HepG2 (cell line): ENCODE data around the gene SLCO4A1. TPM values are rescaled to one million over a fixed set of nuclear protein-coding genes. Genes with fewer than 3 reads are reported as not detected.

Experiments used
- ATAC-seq: fragments of 200-7000 bp; cut with Tn5 transposase; 3 replicates; pipeline ENCODE4 v1.9.1; 2020; ENCODE audit warnings: mild to moderate bottlenecking, moderate library complexity
- BruUV-seq: library from RNA; stranded (reverse); fragments of 400-500 nt; replicated peaks from 2 replicates; lab custom pipeline; 2021; lab: Mats Ljungman, UMichigan
- CTCF ChIA-PET: fragments of 300-600 bp; formaldehyde crosslinking; extraction: SDS; loops from one replicate; lab custom pipeline; 2021; ENCODE audit warnings: low total read pairs, inconsistent platforms, low intra/inter-chr PET ratio; lab: Yijun Ruan, JAX
- POLR2A ChIA-PET: fragments of 350-600 bp; sonication (Branson Sonifier 250); formaldehyde crosslinking; loops from one replicate; lab custom pipeline; 2020; ENCODE audit warnings: antibody characterized with exemption, inconsistent platforms; lab: Yijun Ruan, JAX
- DNase-seq: peaks from one replicate; pipeline ENCODE4 v3.0.0-alpha.2; 2015; ENCODE audit warnings: low spot score
- FAIRE-seq: peaks from 3 replicates; lab custom pipeline; 2011; peaks lifted over from hg19 to GRCh38; lab: Jason Lieb, UNC
- H2AFZ ChIP-seq: one replicate; pipeline ENCODE4 v1.6.1; 2011; ENCODE audit warnings: low read length, inconsistent platforms
- H3K27ac ChIP-seq: fragments of 300-600 bp; 3 replicates; pipeline ENCODE4 v1.8.0; 2011; ENCODE audit warnings: mixed run types, mild to moderate bottlenecking, mixed read lengths, low read length, inconsistent platforms; ENCODE audit not compliant: insufficient read depth; ENCODE audit errors: extremely low read length
- H3K27me3 ChIP-seq, 2 experiments: fragments of 200-600 bp in 1 of 2; 2 replicates in 1 of 2; 3 replicates in 1 of 2; pipeline versions ENCODE4 v1.6.0 to v1.8.0; 2011; ENCODE audit warnings: low read length in 2 of 2, mild to moderate bottlenecking in 2 of 2, moderate library complexity in 2 of 2, inconsistent platforms in 1 of 2; ENCODE audit not compliant: insufficient read depth in 2 of 2, control insufficient read depth in 1 of 2
- H3K36me3 ChIP-seq, 2 experiments: fragments of 200-600 bp in 1 of 2; replicated peaks in 1 of 2; 2 replicates in 1 of 2; 3 replicates in 1 of 2; pipeline versions ENCODE4 v1.5.1 to v1.8.0; 2011; ENCODE audit warnings: low read length in 2 of 2, inconsistent platforms in 1 of 2; ENCODE audit not compliant: insufficient read depth in 2 of 2, control insufficient read depth in 1 of 2
- H3K4me1 ChIP-seq: 2 replicates; pipeline ENCODE4 v1.5.1; 2012; ENCODE audit warnings: low read length, inconsistent platforms; ENCODE audit not compliant: insufficient read depth
- H3K4me2 ChIP-seq: 2 replicates; pipeline ENCODE4 v1.6.0; 2011; ENCODE audit warnings: low read depth, low read length, inconsistent platforms
- H3K4me3 ChIP-seq, 3 experiments: fragments of 200-600 bp in 1 of 3; sonication (generic), shearing (Covaris generic) in 1 of 3; replicated peaks in 1 of 3; 2 replicates each; pipeline ENCODE4 v1.5.1; 2011 to 2016; ENCODE audit warnings: low read length in 3 of 3, inconsistent platforms in 2 of 3, low read depth in 2 of 3, mild to moderate bottlenecking in 2 of 3, control low read depth in 1 of 3, mixed read lengths in 1 of 3; ENCODE audit not compliant: insufficient read depth in 1 of 3
- H3K79me2 ChIP-seq: one replicate; pipeline ENCODE4 v1.6.1; 2011; ENCODE audit warnings: low read length, inconsistent platforms; ENCODE audit not compliant: insufficient read depth
- H3K9ac ChIP-seq: 2 replicates; pipeline ENCODE4 v1.6.0; 2011; ENCODE audit warnings: mild to moderate bottlenecking, low read depth, low read length, inconsistent platforms; ENCODE audit not compliant: insufficient read depth
- H3K9me3 ChIP-seq: 2 replicates; pipeline ENCODE4 v1.5.1; 2012; ENCODE audit warnings: mild to moderate bottlenecking, low read length
- H4K20me1 ChIP-seq: 2 replicates; pipeline ENCODE4 v1.6.0; 2011; ENCODE audit warnings: inconsistent platforms, mild to moderate bottlenecking, low read length, moderate library complexity; ENCODE audit not compliant: insufficient read depth
- HOXA9 ChIP-seq: sonication (generic); formaldehyde crosslinking; IDR thresholded peaks from 2 replicates; pipeline ENCODE4 v1.8.1; 2022; ENCODE audit warnings: missing genetic modification reagents, mild to moderate bottlenecking, moderate library complexity, borderline replicate concordance
- MAF1 ChIP-seq: sonication (generic); formaldehyde crosslinking; IDR thresholded peaks from 2 replicates; pipeline ENCODE4 v1.5.0; 2020; ENCODE audit warnings: missing genetic modification reagents, borderline replicate concordance
- SRY ChIP-seq: sonication (generic); formaldehyde crosslinking; IDR thresholded peaks from 2 replicates; pipeline ENCODE4 v1.8.0; 2022; ENCODE audit warnings: mild to moderate bottlenecking, missing genetic modification reagents
- ZNF224 ChIP-seq: sonication (generic); formaldehyde crosslinking; IDR thresholded peaks from 2 replicates; pipeline ENCODE4 v1.5.0; 2020; ENCODE audit warnings: mild to moderate bottlenecking, missing genetic modification reagents
- ZNF326 ChIP-seq: sonication (generic); formaldehyde crosslinking; IDR thresholded peaks from 2 replicates; pipeline ENCODE4 v1.4.0; 2020; ENCODE audit warnings: missing genetic modification reagents, borderline replicate concordance
- ZNF432 ChIP-seq: sonication (generic); formaldehyde crosslinking; IDR thresholded peaks from 2 replicates; pipeline ENCODE4 v1.5.0; 2020; ENCODE audit warnings: missing genetic modification reagents, mild to moderate bottlenecking, borderline replicate concordance
- ZNF777 ChIP-seq: sonication (generic); formaldehyde crosslinking; IDR thresholded peaks from 2 replicates; pipeline ENCODE4 v1.4.0; 2020; ENCODE audit warnings: missing genetic modification reagents
- WGBS: methylation state at CpG from one replicate; pipeline ENCODE4 v1.1.6; 2017; ENCODE audit warnings: low lambda C conversion rate; 5-methylcytosine and 5-hydroxymethylcytosine counted together
- in situ Hi-C: cut with HindIII; loops from 2 replicates; pipeline ENCODE4 v1.10.0; 2017; ENCODE audit warnings: low pct_unique_long_range_greater_than_20kb; ENCODE audit not compliant: extremely low pct_ligation_motif_present
- intact Hi-C: fragments of 100-400 bp; cut with micrococcal nuclease; formaldehyde crosslinking; loops from one replicate; pipeline ENCODE4 v1.10.0; 2022; ENCODE audit not compliant: unreplicated experiment
- polyA plus RNA-seq, 8 experiments: library from polyadenylated mRNA; depleted of rRNA in 3 of 8; stranded (reverse) in 7 of 8; unstranded in 1 of 8; fragments of >200 nt; fragmentation: Illumina TruSeq in 4 of 8; extraction: Trizol in 4 of 8; gene quantifications; 2 replicates each; pipeline versions ENCODE4 v1.2.1 to v1.2.3, GENCODE V29; 2011 to 2016; ENCODE audit warnings: low read depth in 4 of 8, missing spikeins in 1 of 8, mixed read lengths in 1 of 8; ENCODE audit not compliant: insufficient read depth in 1 of 8
- total RNA-seq, 5 experiments: library from RNA; depleted of rRNA; stranded (reverse); fragments of >200 nt; fragmentation: Illumina TruSeq; extraction: Trizol; gene quantifications; 2 replicates each; pipeline ENCODE4 v1.2.3, GENCODE V29; 2016; ENCODE audit warnings: low read depth in 1 of 5
- TF ChIP-seq, protein P1 (sequence below): sonication (generic); formaldehyde crosslinking; IDR thresholded peaks from 2 replicates; pipeline ENCODE4 v1.4.0; 2020; ENCODE audit warnings: missing genetic modification reagents, mild to moderate bottlenecking, borderline replicate concordance
- TF ChIP-seq, protein P2 (sequence below): sonication (generic); formaldehyde crosslinking; IDR thresholded peaks from 2 replicates; pipeline ENCODE4 v1.5.0; 2020; ENCODE audit warnings: mild to moderate bottlenecking, missing genetic modification reagents, borderline replicate concordance
- TF ChIP-seq, protein P3 (sequence below): sonication (generic); formaldehyde crosslinking; IDR thresholded peaks from 2 replicates; pipeline ENCODE4 v1.4.0; 2020; ENCODE audit warnings: missing genetic modification reagents, low read depth, mild to moderate bottlenecking, borderline replicate concordance
- TF ChIP-seq, protein P4 (sequence below): sonication (generic); formaldehyde crosslinking; IDR thresholded peaks from 2 replicates; pipeline ENCODE4 v1.4.0; 2020; ENCODE audit warnings: missing genetic modification reagents

Gene SLCO4A1
- total and polyA plus RNA-seq, 2 of the 13 experiments (the other 11 are each of a cell fraction or from before 2014, with no cell fraction given) = 55.5 to 112 TPM

DNA sequence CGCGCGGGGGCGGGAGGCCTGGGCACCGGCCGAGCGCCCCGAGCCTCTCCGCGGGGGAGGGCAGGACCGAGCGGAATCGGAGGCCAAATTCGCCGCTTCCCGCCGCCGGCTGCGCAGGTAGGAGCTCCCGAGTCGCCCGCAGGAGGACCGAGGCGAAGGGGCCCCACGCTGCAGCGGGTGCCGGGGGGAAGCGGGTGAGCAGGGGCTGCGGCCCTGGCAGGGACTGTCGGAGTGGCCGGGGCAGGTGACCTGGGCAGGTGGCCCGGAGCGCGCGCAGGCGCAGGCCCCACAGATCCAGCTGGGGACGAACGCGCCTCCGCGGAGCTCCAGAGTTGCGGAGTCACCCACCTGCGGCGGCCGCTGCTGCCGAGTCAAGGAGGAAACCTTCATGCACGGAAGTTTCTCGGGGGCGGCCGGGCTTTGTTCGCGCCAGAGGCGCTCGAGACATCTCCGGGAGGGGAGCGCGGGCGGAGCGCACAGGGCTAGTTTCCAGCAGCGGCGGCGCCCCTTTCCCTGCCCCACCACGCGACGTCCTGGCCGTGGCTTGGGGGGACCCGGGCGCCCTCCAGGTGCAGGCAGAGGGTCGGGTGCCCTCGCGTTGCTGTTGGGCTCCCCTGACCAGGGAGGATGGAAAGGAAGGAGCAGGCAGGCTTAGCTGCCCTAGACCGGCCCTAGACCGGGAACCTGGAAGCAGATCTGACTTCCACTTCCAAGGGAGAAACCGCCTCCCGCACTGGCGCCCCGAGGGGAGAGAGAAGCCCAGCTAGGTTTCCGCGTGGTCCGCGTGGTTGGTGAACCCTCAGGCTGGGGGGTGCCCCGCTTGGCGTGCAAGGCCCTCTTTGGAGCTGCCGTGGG is 590 bp downstream of the SLCO4A1 start:
- no TSS peak for BruUV-seq
- H3K9me3 ChIP-seq = no peaks in the 10 kb centered on the region
- intact Hi-C loops = no loop called here
- TF ChIP-seq ZNF432 (0 out of 2 replicates have a peak, but pooled peaks have one; percentile 86), SRY (CRISPR knock-in tag) (peak; percentile 26; the same call in 1 of the 2 replicates), ZNF326 (CRISPR knock-in tag) (no peak), MAF1 (CRISPR knock-in tag) (0 out of 2 replicates have a peak, but pooled peaks have one; percentile 20), ZNF224 (no peak), ZNF777 (CRISPR knock-in tag) (peak; percentile 63; the same call in 1 of the 2 replicates), HOXA9 (CRISPR knock-in tag) (no peak)
- TF ChIP-seq, protein P1, sequence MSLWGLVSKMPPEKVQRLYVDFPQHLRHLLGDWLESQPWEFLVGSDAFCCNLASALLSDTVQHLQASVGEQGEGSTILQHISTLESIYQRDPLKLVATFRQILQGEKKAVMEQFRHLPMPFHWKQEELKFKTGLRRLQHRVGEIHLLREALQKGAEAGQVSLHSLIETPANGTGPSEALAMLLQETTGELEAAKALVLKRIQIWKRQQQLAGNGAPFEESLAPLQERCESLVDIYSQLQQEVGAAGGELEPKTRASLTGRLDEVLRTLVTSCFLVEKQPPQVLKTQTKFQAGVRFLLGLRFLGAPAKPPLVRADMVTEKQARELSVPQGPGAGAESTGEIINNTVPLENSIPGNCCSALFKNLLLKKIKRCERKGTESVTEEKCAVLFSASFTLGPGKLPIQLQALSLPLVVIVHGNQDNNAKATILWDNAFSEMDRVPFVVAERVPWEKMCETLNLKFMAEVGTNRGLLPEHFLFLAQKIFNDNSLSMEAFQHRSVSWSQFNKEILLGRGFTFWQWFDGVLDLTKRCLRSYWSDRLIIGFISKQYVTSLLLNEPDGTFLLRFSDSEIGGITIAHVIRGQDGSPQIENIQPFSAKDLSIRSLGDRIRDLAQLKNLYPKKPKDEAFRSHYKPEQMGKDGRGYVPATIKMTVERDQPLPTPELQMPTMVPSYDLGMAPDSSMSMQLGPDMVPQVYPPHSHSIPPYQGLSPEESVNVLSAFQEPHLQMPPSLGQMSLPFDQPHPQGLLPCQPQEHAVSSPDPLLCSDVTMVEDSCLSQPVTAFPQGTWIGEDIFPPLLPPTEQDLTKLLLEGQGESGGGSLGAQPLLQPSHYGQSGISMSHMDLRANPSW = no peak
- TF ChIP-seq, protein P2, sequence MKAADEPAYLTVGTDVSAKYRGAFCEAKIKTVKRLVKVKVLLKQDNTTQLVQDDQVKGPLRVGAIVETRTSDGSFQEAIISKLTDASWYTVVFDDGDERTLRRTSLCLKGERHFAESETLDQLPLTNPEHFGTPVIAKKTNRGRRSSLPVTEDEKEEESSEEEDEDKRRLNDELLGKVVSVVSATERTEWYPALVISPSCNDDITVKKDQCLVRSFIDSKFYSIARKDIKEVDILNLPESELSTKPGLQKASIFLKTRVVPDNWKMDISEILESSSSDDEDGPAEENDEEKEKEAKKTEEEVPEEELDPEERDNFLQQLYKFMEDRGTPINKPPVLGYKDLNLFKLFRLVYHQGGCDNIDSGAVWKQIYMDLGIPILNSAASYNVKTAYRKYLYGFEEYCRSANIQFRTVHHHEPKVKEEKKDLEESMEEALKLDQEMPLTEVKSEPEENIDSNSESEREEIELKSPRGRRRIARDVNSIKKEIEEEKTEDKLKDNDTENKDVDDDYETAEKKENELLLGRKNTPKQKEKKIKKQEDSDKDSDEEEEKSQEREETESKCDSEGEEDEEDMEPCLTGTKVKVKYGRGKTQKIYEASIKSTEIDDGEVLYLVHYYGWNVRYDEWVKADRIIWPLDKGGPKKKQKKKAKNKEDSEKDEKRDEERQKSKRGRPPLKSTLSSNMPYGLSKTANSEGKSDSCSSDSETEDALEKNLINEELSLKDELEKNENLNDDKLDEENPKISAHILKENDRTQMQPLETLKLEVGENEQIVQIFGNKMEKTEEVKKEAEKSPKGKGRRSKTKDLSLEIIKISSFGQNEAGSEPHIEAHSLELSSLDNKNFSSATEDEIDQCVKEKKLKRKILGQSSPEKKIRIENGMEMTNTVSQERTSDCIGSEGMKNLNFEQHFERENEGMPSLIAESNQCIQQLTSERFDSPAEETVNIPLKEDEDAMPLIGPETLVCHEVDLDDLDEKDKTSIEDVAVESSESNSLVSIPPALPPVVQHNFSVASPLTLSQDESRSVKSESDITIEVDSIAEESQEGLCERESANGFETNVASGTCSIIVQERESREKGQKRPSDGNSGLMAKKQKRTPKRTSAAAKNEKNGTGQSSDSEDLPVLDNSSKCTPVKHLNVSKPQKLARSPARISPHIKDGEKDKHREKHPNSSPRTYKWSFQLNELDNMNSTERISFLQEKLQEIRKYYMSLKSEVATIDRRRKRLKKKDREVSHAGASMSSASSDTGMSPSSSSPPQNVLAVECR (CRISPR knock-in tag) = peak; percentile 74; the same call in 1 of the 2 replicates
- TF ChIP-seq, protein P3, sequence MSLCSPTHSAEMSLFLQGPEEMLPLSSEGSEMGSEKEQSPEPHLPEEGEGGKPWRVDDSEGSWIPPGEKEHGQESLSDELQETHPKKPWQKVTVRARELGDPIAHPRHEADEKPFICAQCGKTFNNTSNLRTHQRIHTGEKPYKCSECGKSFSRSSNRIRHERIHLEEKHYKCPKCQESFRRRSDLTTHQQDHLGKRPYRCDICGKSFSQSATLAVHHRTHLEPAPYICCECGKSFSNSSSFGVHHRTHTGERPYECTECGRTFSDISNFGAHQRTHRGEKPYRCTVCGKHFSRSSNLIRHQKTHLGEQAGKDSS (CRISPR knock-in tag) = peak; percentile 64; the same call in 1 of the 2 replicates
- TF ChIP-seq, protein P4, sequence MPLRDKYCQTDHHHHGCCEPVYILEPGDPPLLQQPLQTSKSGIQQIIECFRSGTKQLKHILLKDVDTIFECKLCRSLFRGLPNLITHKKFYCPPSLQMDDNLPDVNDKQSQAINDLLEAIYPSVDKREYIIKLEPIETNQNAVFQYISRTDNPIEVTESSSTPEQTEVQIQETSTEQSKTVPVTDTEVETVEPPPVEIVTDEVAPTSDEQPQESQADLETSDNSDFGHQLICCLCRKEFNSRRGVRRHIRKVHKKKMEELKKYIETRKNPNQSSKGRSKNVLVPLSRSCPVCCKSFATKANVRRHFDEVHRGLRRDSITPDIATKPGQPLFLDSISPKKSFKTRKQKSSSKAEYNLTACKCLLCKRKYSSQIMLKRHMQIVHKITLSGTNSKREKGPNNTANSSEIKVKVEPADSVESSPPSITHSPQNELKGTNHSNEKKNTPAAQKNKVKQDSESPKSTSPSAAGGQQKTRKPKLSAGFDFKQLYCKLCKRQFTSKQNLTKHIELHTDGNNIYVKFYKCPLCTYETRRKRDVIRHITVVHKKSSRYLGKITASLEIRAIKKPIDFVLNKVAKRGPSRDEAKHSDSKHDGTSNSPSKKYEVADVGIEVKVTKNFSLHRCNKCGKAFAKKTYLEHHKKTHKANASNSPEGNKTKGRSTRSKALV (CRISPR knock-in tag) = peak; percentile 100

More for the DNA sequence above, 590 bp downstream of the SLCO4A1 start:
- DNase-seq (no peak), FAIRE-seq (no peak), ATAC-seq (peak; percentile 30)
- ChIA-PET CTCF (interaction anchor here (1.3 kb wide), 1 partner anchor 149 kb away, joined by 6 read pairs; no protein-coding TSS in a partner anchor), POLR2A (interaction anchor here (1.1 to 2.7 kb wide), 8 partner anchors 9 to 151 kb away, joined by 3 to 26 read pairs (median 6); no protein-coding TSS in a partner anchor)
- H3K27me3 ChIP-seq = peaks cover 5 to 11% of the 10 kb centered on the region in 2 experiments; a peak in 3 of 5 replicates
- H3K27ac ChIP-seq = no peak overlapping the region
- H4K20me1 ChIP-seq = peaks cover 6% of the 10 kb centered on the region; the same call in 1 of the 2 replicates
- peaks cover 53% of the 10 kb centered on the region for H3K79me2 ChIP-seq
- H3K4me1 ChIP-seq = peaks cover 80% of the 10 kb centered on the region
- peak overlapping the region; percentile 67 to 86 (median 72) for H3K4me3 ChIP-seq
- H3K9ac ChIP-seq = peak overlapping the region; percentile 73
- 2% methylated on average over 49 of the region's 84 CpGs for WGBS
- no peaks in the 10 kb centered on the region; a peak in 1 of 5 replicates for H3K36me3 ChIP-seq
- in situ Hi-C loops = no loop called here
- H2AFZ ChIP-seq = no peak overlapping the region
- peak overlapping the region; percentile 86 for H3K4me2 ChIP-seq
